Measurements from ENCODE around the gene FGL2. TPM values are rescaled to one million over a fixed set of nuclear protein-coding genes. Genes with fewer than 3 reads are reported as not detected.
"Not testable (repeated sequence)": the region's sequence is repeated elsewhere in the genome, so short reads cannot be mapped to it uniquely, and the experiment has no call there.

Gene FGL2
- total and polyA plus RNA-seq, 5 donors, result 8.3 to 31.2 (median 29.4) TPM

- intact Hi-C loops (cut with DNase I), result no loop called here
- H3K9me3 ChIP-seq (ENCODE audit: control insufficient read depth, low read length), result no peaks in the 10 kb centered on the region
- peaks cover 5% of the 10 kb centered on the region for H3K4me1 ChIP-seq (ENCODE audit: control insufficient read depth, insufficient read depth, low read length)
- no peaks in the 10 kb centered on the region for H3K27me3 ChIP-seq (ENCODE audit: control insufficient read depth, insufficient read depth)
- ATAC-seq (no peak), DNase-seq (no peak)
- no peak overlapping the region for H3K4me3 ChIP-seq (ENCODE audit: low read length)
- no peak overlapping the region for H3K27ac ChIP-seq (ENCODE audit: low read length)
- WGBS, result 92% methylated on average over 3 of the region's 3 CpGs
Measured at GRCh38 chr7:77239471-77239870, 39.9 kb upstream of the FGL2 start.

GRCh38 chr7:77238703-77239136, 39.1 kb upstream of the FGL2 start:
- no peak overlapping the region for H3K4me3 ChIP-seq (ENCODE audit: low read length)
- intact Hi-C loops (cut with DNase I), result no loop called here
- peak overlapping the region; percentile 42 for H3K27ac ChIP-seq (ENCODE audit: low read length)
- peaks cover 4% of the 10 kb centered on the region for H3K4me1 ChIP-seq (ENCODE audit: control insufficient read depth, insufficient read depth, low read length)
- DNase-seq, result peak in 1 of 3 donors; percentile 66
- WGBS, result 56% methylated on average over 2 of the region's 2 CpGs
- peak; percentile 51 to 62 for ATAC-seq
- no peaks in the 10 kb centered on the region for H3K9me3 ChIP-seq (ENCODE audit: control insufficient read depth, low read length)
- H3K27me3 ChIP-seq (ENCODE audit: control insufficient read depth, insufficient read depth), result no peaks in the 10 kb centered on the region

- 79% methylated on average over 2 of the region's 2 CpGs for WGBS
- peaks cover 4% of the 10 kb centered on the region for H3K4me1 ChIP-seq (ENCODE audit: control insufficient read depth, insufficient read depth, low read length)
- DNase-seq (no peak), ATAC-seq (no peak)
- H3K9me3 ChIP-seq (ENCODE audit: control insufficient read depth, low read length), result no peaks in the 10 kb centered on the region
- no peaks in the 10 kb centered on the region for H3K27me3 ChIP-seq (ENCODE audit: control insufficient read depth, insufficient read depth)
- no peak overlapping the region for H3K27ac ChIP-seq (ENCODE audit: low read length)
- no peak overlapping the region for H3K4me3 ChIP-seq (ENCODE audit: low read length)
- intact Hi-C loops (cut with DNase I), result no loop called here
Measured at GRCh38 chr7:77235276-77235675, 35.7 kb upstream of the FGL2 start.

GRCh38 chr7:77232467-77232866, 32.8 kb upstream of the FGL2 start:
- Histone ChIP-seq H3K27ac (ENCODE audit: low read length) (no peak overlapping the region), H3K9me3 (ENCODE audit: control insufficient read depth, low read length) (no peaks in the 10 kb centered on the region), H3K27me3 (ENCODE audit: control insufficient read depth, insufficient read depth) (no peaks in the 10 kb centered on the region), H3K4me3 (ENCODE audit: low read length) (no peak overlapping the region), H3K4me1 (ENCODE audit: control insufficient read depth, insufficient read depth, low read length) (no peaks in the 10 kb centered on the region)
- intact Hi-C loops (cut with DNase I), result no loop called here
- DNase-seq, result no peak
- ATAC-seq, result no peak
- WGBS, result 87% methylated on average over 2 of the region's 2 CpGs

- ATAC-seq; H3K4me3 ChIP-seq (ENCODE audit: low read length); H3K4me1 ChIP-seq (ENCODE audit: control insufficient read depth, insufficient read depth, low read length); H3K27ac ChIP-seq (ENCODE audit: low read length); H3K9me3 ChIP-seq (ENCODE audit: control insufficient read depth, low read length); DNase-seq; H3K27me3 ChIP-seq (ENCODE audit: control insufficient read depth, insufficient read depth); intact Hi-C loops (cut with DNase I): not testable (repeated sequence)
Measured at GRCh38 chr7:77228795-77229194, 29.2 kb upstream of the FGL2 start.

GRCh38 chr7:77226357-77226839, 26.8 kb upstream of the FGL2 start:
- DNase-seq, result no peak
- intact Hi-C loops (cut with DNase I), result no loop called here
- Histone ChIP-seq H3K4me3 (ENCODE audit: low read length) (no peak overlapping the region), H3K27me3 (ENCODE audit: control insufficient read depth, insufficient read depth) (no peaks in the 10 kb centered on the region), H3K27ac (ENCODE audit: low read length) (no peak overlapping the region), H3K4me1 (ENCODE audit: control insufficient read depth, insufficient read depth, low read length) (no peaks in the 10 kb centered on the region), H3K9me3 (ENCODE audit: control insufficient read depth, low read length) (no peaks in the 10 kb centered on the region)
- 87% methylated on average over 1 of the region's 1 CpG for WGBS
- ATAC-seq, result no peak

GRCh38 chr7:77223261-77223660, 23.6 kb upstream of the FGL2 start:
- Histone ChIP-seq H3K9me3 (ENCODE audit: control insufficient read depth, low read length) (no peaks in the 10 kb centered on the region), H3K27me3 (ENCODE audit: control insufficient read depth, insufficient read depth) (no peaks in the 10 kb centered on the region), H3K4me3 (ENCODE audit: low read length) (no peak overlapping the region), H3K4me1 (ENCODE audit: control insufficient read depth, insufficient read depth, low read length) (no peaks in the 10 kb centered on the region), H3K27ac (ENCODE audit: low read length) (no peak overlapping the region)
- no peak for ATAC-seq
- WGBS, result 62% methylated on average over 2 of the region's 2 CpGs
- intact Hi-C loops (cut with DNase I), result no loop called here
- no peak for DNase-seq

GRCh38 chr7:77222819-77223218, 23.2 kb upstream of the FGL2 start:
- no peak for DNase-seq
- WGBS, result 89% methylated on average over 4 of the region's 4 CpGs

GRCh38 chr7:77222065-77222464, 22.4 kb upstream of the FGL2 start:
- ATAC-seq, result no peak
- Histone ChIP-seq H3K9me3 (ENCODE audit: control insufficient read depth, low read length) (no peaks in the 10 kb centered on the region), H3K27ac (ENCODE audit: low read length) (no peak overlapping the region), H3K4me1 (ENCODE audit: control insufficient read depth, insufficient read depth, low read length) (no peaks in the 10 kb centered on the region), H3K4me3 (ENCODE audit: low read length) (no peak overlapping the region), H3K27me3 (ENCODE audit: control insufficient read depth, insufficient read depth) (no peaks in the 10 kb centered on the region)
- intact Hi-C loops (cut with DNase I), result no loop called here
- WGBS, result 82% methylated on average over 4 of the region's 4 CpGs
- peak in 1 of 3 donors; percentile 42 for DNase-seq

More at GRCh38 chr7:77222819-77223218, 23.2 kb upstream of the FGL2 start:
- intact Hi-C loops (cut with DNase I), result no loop called here
- H3K9me3 ChIP-seq (ENCODE audit: control insufficient read depth, low read length), result no peaks in the 10 kb centered on the region
- H3K27ac ChIP-seq (ENCODE audit: low read length), result no peak overlapping the region
- ATAC-seq, result no peak
- H3K4me3 ChIP-seq (ENCODE audit: low read length), result no peak overlapping the region
- H3K4me1 ChIP-seq (ENCODE audit: control insufficient read depth, insufficient read depth, low read length), result no peaks in the 10 kb centered on the region
- H3K27me3 ChIP-seq (ENCODE audit: control insufficient read depth, insufficient read depth), result no peaks in the 10 kb centered on the region

- H3K4me3 ChIP-seq (ENCODE audit: low read length); DNase-seq; H3K9me3 ChIP-seq (ENCODE audit: control insufficient read depth, low read length); intact Hi-C loops (cut with DNase I); H3K4me1 ChIP-seq (ENCODE audit: control insufficient read depth, insufficient read depth, low read length); H3K27me3 ChIP-seq (ENCODE audit: control insufficient read depth, insufficient read depth); H3K27ac ChIP-seq (ENCODE audit: low read length); ATAC-seq: not testable (repeated sequence)
- 89% methylated on average over 10 of the region's 10 CpGs for WGBS
Measured at GRCh38 chr7:77219701-77220331, 20.2 kb upstream of the FGL2 start.

GRCh38 chr7:77217474-77218185, 18.0 kb upstream of the FGL2 start:
- 98% methylated on average over 2 of the region's 2 CpGs for WGBS
- H3K27me3 ChIP-seq (ENCODE audit: control insufficient read depth, insufficient read depth), result no peaks in the 10 kb centered on the region
- no peak overlapping the region for H3K4me3 ChIP-seq (ENCODE audit: low read length)
- ATAC-seq, result no peak
- H3K9me3 ChIP-seq (ENCODE audit: control insufficient read depth, low read length), result no peaks in the 10 kb centered on the region
- no peak overlapping the region for H3K27ac ChIP-seq (ENCODE audit: low read length)
- intact Hi-C loops (cut with DNase I), result no loop called here
- no peak for DNase-seq
- no peaks in the 10 kb centered on the region for H3K4me1 ChIP-seq (ENCODE audit: control insufficient read depth, insufficient read depth, low read length)

Data from right cardiac atrium (tissue), 5 donors.